Measurements from ENCODE around the gene VWF.

DNA sequence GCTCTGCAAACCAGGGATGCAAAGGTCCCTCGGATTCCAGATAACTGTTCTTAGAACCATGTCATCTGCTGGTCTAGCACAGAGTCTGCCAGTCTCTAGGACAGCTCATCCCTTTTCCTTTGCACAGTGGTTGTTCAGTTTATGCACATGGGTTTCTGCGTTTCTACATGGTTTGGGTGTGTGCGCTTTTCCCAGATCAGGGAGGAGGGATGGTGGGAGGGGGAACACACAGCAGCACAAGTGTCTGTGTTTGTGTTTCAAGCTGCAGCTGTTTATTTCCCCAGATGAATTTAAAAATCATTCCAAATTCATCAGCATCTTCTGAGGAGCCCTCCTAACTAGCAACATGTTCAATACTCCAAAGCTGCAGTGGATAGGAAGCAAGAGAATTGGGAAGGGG lies 224.8 kb downstream of the VWF start:
- no peak for TF ChIP-seq POLR2A (IDR thresholded peaks at IDR 0.05; ENCODE audit: low read length)
- no peak for TF ChIP-seq GATA1 (IDR thresholded peaks at IDR 0.05; ENCODE audit: low read depth, low read length)

Measured in erythroblast (primary cell).